GM19328 (cell line): ENCODE data around the gene DGKG.

Experiments
- ATAC-seq: cut with Tn5 transposase; IDR thresholded peaks from one replicate; pipeline ENCODE4 v1.9.1; 2021; ENCODE audit warnings: mild to moderate bottlenecking, moderate library complexity; ENCODE audit not compliant: unreplicated experiment

The DGKG gene

DNA sequence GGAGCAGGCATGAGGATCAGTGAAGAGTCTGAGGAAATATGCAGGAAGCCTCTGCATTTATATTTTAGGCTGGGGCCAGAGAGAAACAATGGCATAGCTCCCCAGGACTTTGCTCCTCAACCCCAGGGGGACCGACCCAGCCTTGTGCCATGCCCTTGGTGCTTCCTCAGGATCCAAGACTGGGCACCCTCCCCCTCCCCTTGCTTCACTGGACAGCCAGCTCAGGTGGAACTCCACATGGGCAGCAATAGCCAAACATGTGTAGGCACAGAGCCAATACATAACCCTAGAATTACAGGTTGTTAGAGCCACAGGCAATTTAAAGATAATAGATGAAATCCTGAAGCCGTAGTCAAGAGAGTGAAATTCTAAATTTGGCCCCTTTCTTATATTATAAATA lies 180.1 kb downstream of the DGKG start:
- no peak for ATAC-seq

- ATAC-seq: no peak
Measured at GRCh38 chr3:186180891-186181481, 181.0 kb downstream of the DGKG start.

DNA sequence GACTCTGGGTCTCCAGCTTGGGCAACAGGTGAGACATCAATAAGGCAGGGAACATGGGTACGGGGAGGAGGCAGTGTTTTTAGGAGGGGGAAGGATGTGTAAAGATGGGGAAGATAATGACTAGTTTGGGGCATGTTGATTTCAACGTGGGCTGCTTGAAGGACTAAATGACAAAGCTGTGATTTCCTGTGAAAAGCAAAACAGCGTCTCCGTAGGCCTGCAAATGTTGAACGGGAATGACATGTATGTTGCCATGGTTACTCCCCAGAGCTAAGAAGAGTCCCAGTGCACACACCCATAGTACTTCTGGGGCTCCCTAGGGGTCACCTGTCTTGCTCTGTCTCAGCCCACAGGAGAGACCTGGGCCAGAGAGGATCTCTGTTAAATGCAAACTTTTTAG lies 181.9 kb downstream of the DGKG start:
- no peak for ATAC-seq

- ATAC-seq: no peak
Measured at GRCh38 chr3:186178412-186178811, 183.6 kb downstream of the DGKG start.

- ATAC-seq: no peak
Measured at GRCh38 chr3:186176373-186176990, 185.6 kb downstream of the DGKG start.

- no peak for ATAC-seq
Measured at GRCh38 chr3:186173224-186173815, 188.7 kb downstream of the DGKG start.

GRCh38 chr3:186172353-186172752 lies 189.7 kb downstream of the DGKG start:
- ATAC-seq: no peak

- no peak for ATAC-seq
Measured at GRCh38 chr3:186171521-186171920, 190.5 kb downstream of the DGKG start.

DNA sequence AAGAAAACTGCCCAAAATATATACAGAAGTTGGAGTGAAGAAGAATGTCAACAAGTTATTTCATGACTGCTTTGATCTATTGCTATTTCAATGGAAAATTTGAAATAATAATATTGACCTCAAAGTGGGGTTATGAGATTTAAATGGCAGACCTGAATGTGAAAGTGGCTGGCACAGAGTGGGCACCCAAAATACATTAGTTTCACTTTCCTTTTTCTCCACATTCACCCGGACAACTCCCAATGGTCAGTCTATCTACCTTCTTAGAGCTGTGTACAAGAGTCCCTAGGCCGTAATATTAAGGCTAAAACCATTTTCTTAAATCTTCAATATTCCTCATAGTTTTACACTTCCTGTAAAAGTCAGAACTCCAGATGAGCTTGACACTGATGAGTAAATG lies 191.5 kb downstream of the DGKG start:
- ATAC-seq: no peak

GRCh38 chr3:186169379-186169778 lies 192.7 kb downstream of the DGKG start:
- ATAC-seq: no peak

GRCh38 chr3:186168976-186169375 lies 193.1 kb downstream of the DGKG start:
- no peak for ATAC-seq

DNA sequence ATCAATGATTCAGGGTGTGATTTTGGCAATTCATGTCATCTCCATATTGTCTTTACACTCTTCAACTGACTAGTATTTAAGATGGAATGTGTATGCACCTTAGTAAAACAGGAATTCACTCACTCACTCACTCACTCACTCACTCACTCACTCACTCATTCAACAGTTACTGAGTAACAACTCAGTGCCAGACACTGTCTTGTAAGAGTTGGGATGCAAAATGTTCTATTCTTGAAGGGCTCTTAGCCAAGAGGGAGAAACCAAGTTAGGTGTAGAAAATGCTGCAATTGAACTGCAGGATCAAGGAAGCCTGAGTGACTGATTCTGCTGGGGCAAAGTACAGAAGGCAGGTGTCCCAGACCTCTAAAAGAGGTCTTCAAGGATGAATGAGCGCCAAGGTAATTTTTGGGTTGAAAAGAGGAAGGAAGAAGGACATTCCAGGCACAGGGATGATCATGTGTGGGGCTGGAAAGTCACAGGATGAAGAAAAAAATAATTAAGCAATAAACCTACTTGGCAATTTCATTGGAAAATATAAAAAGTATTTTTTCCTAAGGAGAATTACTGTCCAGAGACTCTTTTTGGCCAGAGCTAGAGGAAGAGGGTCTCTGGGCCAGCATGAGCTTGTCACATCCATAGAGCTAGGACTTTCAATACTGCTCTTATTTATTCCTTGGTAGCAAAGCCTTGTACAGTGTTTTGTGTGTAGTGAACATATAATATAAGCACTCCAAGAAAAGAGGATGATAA lies 194.2 kb downstream of the DGKG start:
- no peak for ATAC-seq

DNA sequence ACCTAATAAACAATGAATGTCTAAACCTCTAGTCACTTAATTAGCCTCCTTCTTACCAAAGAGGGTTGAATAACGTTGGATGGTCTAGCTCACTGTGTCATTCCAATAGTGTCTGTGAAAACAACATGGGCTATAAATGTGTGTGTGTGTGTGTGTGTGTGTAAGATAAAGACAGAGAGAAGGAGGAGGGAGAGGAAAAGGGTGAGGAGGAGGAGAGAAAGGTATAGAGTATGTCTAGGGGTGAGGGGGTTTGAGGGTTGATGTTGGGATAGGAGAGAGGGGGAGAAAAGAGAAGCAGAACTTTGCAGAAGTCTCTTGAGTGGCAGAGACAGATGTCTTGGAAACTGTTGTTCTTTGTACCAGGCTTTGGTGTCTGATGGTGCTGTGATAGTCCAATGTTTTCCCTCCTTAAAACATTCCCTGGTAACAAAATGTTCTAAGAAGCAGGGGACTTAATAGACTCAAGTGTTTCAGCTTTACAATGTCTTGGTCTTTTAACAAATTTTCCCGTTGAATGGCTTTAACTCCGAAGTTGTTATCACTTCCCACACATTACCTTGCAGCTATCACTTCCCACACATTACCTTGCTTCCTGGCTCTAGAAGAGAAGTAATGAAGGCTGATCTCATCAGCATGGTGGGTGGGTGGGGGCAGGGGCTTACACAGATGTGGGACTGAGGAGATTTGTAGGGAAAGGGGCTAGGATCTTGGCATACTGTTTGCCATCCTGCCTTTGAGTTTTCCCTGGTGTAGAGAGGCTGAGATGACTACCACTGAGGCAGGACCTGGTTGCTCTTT lies 195.3 kb downstream of the DGKG start:
- ATAC-seq: no peak

GRCh38 chr3:186166036-186166435 lies 196.0 kb downstream of the DGKG start:
- ATAC-seq: no peak

DNA sequence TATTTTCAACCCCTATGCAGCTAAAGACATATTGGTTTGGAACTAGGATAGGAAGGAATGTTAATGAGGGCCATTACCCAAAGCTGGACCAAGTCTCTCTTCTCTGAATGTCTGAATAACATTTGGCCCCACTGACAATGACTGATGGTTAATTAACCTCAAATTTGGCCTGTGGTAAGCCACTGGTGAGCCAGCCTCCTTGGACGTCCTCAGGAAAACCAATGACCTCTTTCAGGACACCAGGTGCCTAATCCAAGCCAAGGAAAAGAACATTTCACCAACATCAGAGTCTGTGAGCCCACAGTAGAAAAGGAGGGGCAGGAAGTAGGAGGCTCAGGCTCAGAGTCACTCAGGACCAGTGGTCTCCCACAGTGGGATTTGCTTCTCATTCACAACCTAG lies 196.7 kb downstream of the DGKG start:
- ATAC-seq: no peak

DNA sequence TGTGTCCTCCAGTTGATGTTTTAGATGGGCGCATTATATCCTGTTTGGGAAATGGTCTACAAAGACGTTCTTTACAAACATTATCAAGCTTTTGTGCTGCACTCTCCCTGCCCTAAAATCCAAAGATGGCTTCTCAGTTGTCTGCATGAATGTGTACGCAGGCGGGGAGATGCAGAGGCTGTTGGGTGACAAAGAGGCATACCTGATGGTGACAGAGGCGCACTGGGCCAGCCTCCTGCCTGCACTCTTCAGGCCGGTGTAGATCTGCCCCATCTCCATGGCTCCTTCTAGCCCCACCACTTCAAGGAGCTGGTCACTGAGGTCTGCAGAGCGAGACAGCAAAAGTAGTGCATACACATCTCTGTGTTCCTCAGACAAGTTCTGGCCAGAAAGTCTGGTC lies 197.3 kb downstream of the DGKG start:
- no peak for ATAC-seq

DNA sequence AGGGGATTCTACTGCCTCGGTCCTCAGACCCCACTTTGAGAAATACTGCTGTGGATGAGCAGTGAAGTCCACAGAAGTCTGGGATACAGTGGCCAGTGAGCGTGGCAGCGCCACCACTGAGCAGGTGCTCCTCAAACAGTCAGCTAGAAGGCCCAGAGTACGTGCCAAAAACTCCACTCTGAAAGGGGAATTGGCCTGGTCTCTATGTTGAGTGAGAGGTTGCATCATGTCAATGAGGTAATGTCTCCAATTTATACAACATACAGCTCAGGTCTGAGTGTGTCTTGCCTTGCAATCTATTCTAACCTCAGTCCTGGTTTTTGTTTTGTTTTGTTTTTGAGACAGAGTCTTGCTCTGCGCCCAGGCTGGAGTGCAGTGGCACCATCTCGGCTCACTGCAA lies 199.8 kb downstream of the DGKG start:
- no peak for ATAC-seq

- no peak for ATAC-seq
Measured at GRCh38 chr3:186160691-186161243, 201.3 kb downstream of the DGKG start.

DNA sequence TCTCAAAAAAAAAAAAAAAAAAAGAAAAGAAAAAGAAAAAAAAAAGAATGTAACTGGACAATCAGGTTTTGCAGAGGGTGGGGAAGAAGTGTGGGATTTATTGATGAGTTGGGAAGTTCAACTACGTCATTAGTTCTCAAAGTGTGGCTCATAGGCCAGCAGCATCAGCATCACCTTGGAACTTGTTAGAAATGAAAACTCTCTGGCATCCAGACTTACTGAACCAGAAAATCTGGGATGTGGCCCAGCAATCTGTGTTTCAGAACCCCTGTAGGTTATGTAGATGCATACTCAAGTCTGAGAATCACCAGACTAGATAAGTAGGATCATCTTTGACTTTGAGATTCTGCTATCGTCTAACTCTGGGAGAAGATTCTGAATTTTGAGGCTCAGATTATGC lies 207.4 kb downstream of the DGKG start:
- no peak for ATAC-seq

GRCh38 chr3:186152889-186153292 lies 209.1 kb downstream of the DGKG start:
- peak; percentile 85 for ATAC-seq

- peak; percentile 12 for ATAC-seq
Measured at GRCh38 chr3:186152361-186152798, 209.7 kb downstream of the DGKG start.
